ENCODE results near the gene ZNF277.
A peak's percentile ranks its signal among the peaks of the same experiment; 100 is the strongest.

The ZNF277 gene

GRCh38 chr7:112185005-112185834 is 21.3 kb upstream of the ZNF277 start:
- no peak for DNase-seq

- no peak for DNase-seq
Observed at GRCh38 chr7:112186300-112186699, 20.2 kb upstream of the ZNF277 start.

- no peak for DNase-seq
Observed at GRCh38 chr7:112188257-112188656, 18.2 kb upstream of the ZNF277 start.

GRCh38 chr7:112189691-112190090 is 16.8 kb upstream of the ZNF277 start:
- no peak for DNase-seq

GRCh38 chr7:112190120-112190519 is 16.4 kb upstream of the ZNF277 start:
- no peak for DNase-seq

GRCh38 chr7:112192236-112193154 is 14.0 kb upstream of the ZNF277 start:
- no peak for DNase-seq

GRCh38 chr7:112193915-112194502 is 12.5 kb upstream of the ZNF277 start:
- no peak for DNase-seq

GRCh38 chr7:112195717-112196116 is 10.8 kb upstream of the ZNF277 start:
- no peak for DNase-seq

GRCh38 chr7:112197322-112197721 is 9.2 kb upstream of the ZNF277 start:
- no peak for DNase-seq

- no peak for DNase-seq
Observed at GRCh38 chr7:112199035-112199655, 7.3 kb upstream of the ZNF277 start.

GRCh38 chr7:112199672-112200071 is 6.8 kb upstream of the ZNF277 start:
- DNase-seq = no peak

GRCh38 chr7:112201411-112201810 is 5.1 kb upstream of the ZNF277 start:
- DNase-seq = no peak

- DNase-seq = no peak
Observed at GRCh38 chr7:112201839-112202238, 4.7 kb upstream of the ZNF277 start.

GRCh38 chr7:112202816-112203215 is 3.7 kb upstream of the ZNF277 start:
- DNase-seq = peak; percentile 9

- DNase-seq = no peak
Observed at GRCh38 chr7:112203365-112203739, 3.1 kb upstream of the ZNF277 start.

- DNase-seq = peak; percentile 25
Observed at GRCh38 chr7:112204499-112205342, 1.8 kb upstream of the ZNF277 start.

- peak; percentile 40 for DNase-seq
Observed at GRCh38 chr7:112205343-112206237, 905 bp upstream of the ZNF277 start.

- DNase-seq = no peak
Observed at GRCh38 chr7:112206991-112207592, 597 bp downstream of the ZNF277 start.

- DNase-seq = no peak
Observed at GRCh38 chr7:112207765-112208164, 1.3 kb downstream of the ZNF277 start.

GRCh38 chr7:112211348-112211907 is 4.9 kb downstream of the ZNF277 start:
- no peak for DNase-seq

Measured in CD4-positive, alpha-beta T cell treated with Interleukin-17A for 1 hour (primary cell).